ENCODE measurements around the gene PPM1M.

- TF ChIP-seq REST (IDR thresholded peaks at IDR 0.05; ENCODE audit: unreplicated experiment) (no peak), POLR2AphosphoS5 (IDR thresholded peaks at IDR 0.05; ENCODE audit: low read depth) (no peak), EZH2 (IDR thresholded peaks at IDR 0.05; ENCODE audit: low read depth, unreplicated experiment) (no peak), CREB1 (CRISPR knock-in tag; IDR thresholded peaks at IDR 0.05; ENCODE audit: low read depth) (no peak), EZH2phosphoT487 (IDR thresholded peaks at IDR 0.05; ENCODE audit: unreplicated experiment) (no peak), ZNF114 (CRISPR knock-in tag; IDR thresholded peaks at IDR 0.05) (no peak)
- TF ChIP-seq, protein P1, sequence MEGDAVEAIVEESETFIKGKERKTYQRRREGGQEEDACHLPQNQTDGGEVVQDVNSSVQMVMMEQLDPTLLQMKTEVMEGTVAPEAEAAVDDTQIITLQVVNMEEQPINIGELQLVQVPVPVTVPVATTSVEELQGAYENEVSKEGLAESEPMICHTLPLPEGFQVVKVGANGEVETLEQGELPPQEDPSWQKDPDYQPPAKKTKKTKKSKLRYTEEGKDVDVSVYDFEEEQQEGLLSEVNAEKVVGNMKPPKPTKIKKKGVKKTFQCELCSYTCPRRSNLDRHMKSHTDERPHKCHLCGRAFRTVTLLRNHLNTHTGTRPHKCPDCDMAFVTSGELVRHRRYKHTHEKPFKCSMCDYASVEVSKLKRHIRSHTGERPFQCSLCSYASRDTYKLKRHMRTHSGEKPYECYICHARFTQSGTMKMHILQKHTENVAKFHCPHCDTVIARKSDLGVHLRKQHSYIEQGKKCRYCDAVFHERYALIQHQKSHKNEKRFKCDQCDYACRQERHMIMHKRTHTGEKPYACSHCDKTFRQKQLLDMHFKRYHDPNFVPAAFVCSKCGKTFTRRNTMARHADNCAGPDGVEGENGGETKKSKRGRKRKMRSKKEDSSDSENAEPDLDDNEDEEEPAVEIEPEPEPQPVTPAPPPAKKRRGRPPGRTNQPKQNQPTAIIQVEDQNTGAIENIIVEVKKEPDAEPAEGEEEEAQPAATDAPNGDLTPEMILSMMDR (conservative IDR thresholded peaks at IDR 0.05; ENCODE audit: low read depth in 2 of 2), result peak; percentile 53 to 70
- TF ChIP-seq, protein P2, sequence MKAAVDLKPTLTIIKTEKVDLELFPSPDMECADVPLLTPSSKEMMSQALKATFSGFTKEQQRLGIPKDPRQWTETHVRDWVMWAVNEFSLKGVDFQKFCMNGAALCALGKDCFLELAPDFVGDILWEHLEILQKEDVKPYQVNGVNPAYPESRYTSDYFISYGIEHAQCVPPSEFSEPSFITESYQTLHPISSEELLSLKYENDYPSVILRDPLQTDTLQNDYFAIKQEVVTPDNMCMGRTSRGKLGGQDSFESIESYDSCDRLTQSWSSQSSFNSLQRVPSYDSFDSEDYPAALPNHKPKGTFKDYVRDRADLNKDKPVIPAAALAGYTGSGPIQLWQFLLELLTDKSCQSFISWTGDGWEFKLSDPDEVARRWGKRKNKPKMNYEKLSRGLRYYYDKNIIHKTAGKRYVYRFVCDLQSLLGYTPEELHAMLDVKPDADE (IDR thresholded peaks at IDR 0.05), result no peak
Measured at GRCh38 chr3:52232279-52233107, 13.1 kb upstream of the PPM1M start.

All from GM23338 (cell line).